Superior temporal gyrus (tissue), 1 donor: Measurements from ENCODE around the gene ANGEL1.

Source experiments
- DNase-seq: peaks from one replicate; pipeline ENCODE4 v3.0.0-alpha.2; 2016; ENCODE audit errors: extremely low spot score

ANGEL1 gene

GRCh38 chr14:76812422-76813383 is at the start of gene ANGEL1:
ANGEL1 (minus strand) TSS chr14:76812882; CDS start chr14:76812827, 55 bp downstream.
- peak; percentile 92 for DNase-seq

- no peak for DNase-seq
Measured at GRCh38 chr14:76861574-76862255, 49.0 kb upstream of the ANGEL1 start.

- DNase-seq, result no peak
Measured at GRCh38 chr14:76856769-76857168, 44.1 kb upstream of the ANGEL1 start.

- DNase-seq, result no peak
Measured at GRCh38 chr14:76855066-76855465, 42.4 kb upstream of the ANGEL1 start.

- DNase-seq, result no peak
Measured at GRCh38 chr14:76848879-76849278, 36.2 kb upstream of the ANGEL1 start.

- DNase-seq, result no peak
Measured at GRCh38 chr14:76846331-76847047, 33.8 kb upstream of the ANGEL1 start.

GRCh38 chr14:76844223-76844622 is 31.5 kb upstream of the ANGEL1 start:
- DNase-seq, result no peak

- DNase-seq, result no peak
Measured at GRCh38 chr14:76842414-76842813, 29.7 kb upstream of the ANGEL1 start.

- DNase-seq, result no peak
Measured at GRCh38 chr14:76837524-76837923, 24.8 kb upstream of the ANGEL1 start.

- DNase-seq, result no peak
Measured at GRCh38 chr14:76836029-76836630, 23.4 kb upstream of the ANGEL1 start.

GRCh38 chr14:76834241-76834661 is 21.6 kb upstream of the ANGEL1 start:
- no peak for DNase-seq

GRCh38 chr14:76833011-76833410 is 20.3 kb upstream of the ANGEL1 start:
- no peak for DNase-seq

- no peak for DNase-seq
Measured at GRCh38 chr14:76832503-76832988, 19.9 kb upstream of the ANGEL1 start.

GRCh38 chr14:76830556-76830955 is 17.9 kb upstream of the ANGEL1 start:
- no peak for DNase-seq

- peak; percentile 96 for DNase-seq
Measured at GRCh38 chr14:76829650-76830421, 17.2 kb upstream of the ANGEL1 start.

GRCh38 chr14:76829013-76829365 is 16.3 kb upstream of the ANGEL1 start:
- DNase-seq, result peak; percentile 41

GRCh38 chr14:76828339-76829012 is 15.8 kb upstream of the ANGEL1 start:
- DNase-seq, result peak; percentile 35

- no peak for DNase-seq
Measured at GRCh38 chr14:76827696-76828296, 15.1 kb upstream of the ANGEL1 start.

- DNase-seq, result no peak
Measured at GRCh38 chr14:76826122-76826521, 13.4 kb upstream of the ANGEL1 start, which contains the start of gene LRRC74A. LRRC74A (plus strand) TSS chr14:76826408; CDS start chr14:76826698, 290 bp downstream.

- DNase-seq, result no peak
Measured at GRCh38 chr14:76820700-76821099, 8.0 kb upstream of the ANGEL1 start.
